ENCODE results near the gene SH3RF3. TPM values are rescaled to one million over a fixed set of nuclear protein-coding genes. Genes with fewer than 3 reads are reported as not detected.
A peak's percentile ranks its signal among the peaks of the same experiment; 100 is the strongest.

Gene SH3RF3
- total and polyA plus RNA-seq, 2 of the 13 experiments (the other 11 are each of a cell fraction or from before 2014, with no cell fraction given), result 0.04 TPM; not detected in 1

- TF ChIP-seq ZUFSP (CRISPR knock-in tag; IDR thresholded peaks at IDR 0.05; ENCODE audit: borderline replicate concordance) (no peak), ZNF260 (CRISPR knock-in tag; IDR thresholded peaks at IDR 0.05; ENCODE audit: borderline replicate concordance, low read depth) (no peak), ZFX (CRISPR knock-in tag; IDR thresholded peaks at IDR 0.05; ENCODE audit: low read depth) (no peak), NFYB (CRISPR knock-in tag; IDR thresholded peaks at IDR 0.05) (no peak), ZNF839 (CRISPR knock-in tag; IDR thresholded peaks at IDR 0.05; ENCODE audit: borderline replicate concordance) (no peak), ZNF383 (CRISPR knock-in tag; IDR thresholded peaks at IDR 0.05; ENCODE audit: borderline replicate concordance) (no peak), ZGPAT (CRISPR knock-in tag; IDR thresholded peaks at IDR 0.05) (peak; percentile 39; the same call in 1 of the 2 replicates), KLF13 (CRISPR knock-in tag; IDR thresholded peaks at IDR 0.05) (no peak), ARID4A (CRISPR knock-in tag; IDR thresholded peaks at IDR 0.05; ENCODE audit: borderline replicate concordance) (no peak; the same call in 1 of the 2 replicates), ZBTB37 (CRISPR knock-in tag; IDR thresholded peaks at IDR 0.05) (no peak)
- TF ChIP-seq, protein P1, sequence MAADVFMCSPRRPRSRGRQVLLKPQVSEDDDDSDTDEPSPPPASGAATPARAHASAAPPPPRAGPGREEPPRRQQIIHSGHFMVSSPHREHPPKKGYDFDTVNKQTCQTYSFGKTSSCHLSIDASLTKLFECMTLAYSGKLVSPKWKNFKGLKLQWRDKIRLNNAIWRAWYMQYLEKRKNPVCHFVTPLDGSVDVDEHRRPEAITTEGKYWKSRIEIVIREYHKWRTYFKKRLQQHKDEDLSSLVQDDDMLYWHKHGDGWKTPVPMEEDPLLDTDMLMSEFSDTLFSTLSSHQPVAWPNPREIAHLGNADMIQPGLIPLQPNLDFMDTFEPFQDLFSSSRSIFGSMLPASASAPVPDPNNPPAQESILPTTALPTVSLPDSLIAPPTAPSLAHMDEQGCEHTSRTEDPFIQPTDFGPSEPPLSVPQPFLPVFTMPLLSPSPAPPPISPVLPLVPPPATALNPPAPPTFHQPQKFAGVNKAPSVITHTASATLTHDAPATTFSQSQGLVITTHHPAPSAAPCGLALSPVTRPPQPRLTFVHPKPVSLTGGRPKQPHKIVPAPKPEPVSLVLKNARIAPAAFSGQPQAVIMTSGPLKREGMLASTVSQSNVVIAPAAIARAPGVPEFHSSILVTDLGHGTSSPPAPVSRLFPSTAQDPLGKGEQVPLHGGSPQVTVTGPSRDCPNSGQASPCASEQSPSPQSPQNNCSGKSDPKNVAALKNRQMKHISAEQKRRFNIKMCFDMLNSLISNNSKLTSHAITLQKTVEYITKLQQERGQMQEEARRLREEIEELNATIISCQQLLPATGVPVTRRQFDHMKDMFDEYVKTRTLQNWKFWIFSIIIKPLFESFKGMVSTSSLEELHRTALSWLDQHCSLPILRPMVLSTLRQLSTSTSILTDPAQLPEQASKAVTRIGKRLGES (CRISPR knock-in tag; IDR thresholded peaks at IDR 0.05; ENCODE audit: borderline replicate concordance), result no peak
- TF ChIP-seq, protein P2, sequence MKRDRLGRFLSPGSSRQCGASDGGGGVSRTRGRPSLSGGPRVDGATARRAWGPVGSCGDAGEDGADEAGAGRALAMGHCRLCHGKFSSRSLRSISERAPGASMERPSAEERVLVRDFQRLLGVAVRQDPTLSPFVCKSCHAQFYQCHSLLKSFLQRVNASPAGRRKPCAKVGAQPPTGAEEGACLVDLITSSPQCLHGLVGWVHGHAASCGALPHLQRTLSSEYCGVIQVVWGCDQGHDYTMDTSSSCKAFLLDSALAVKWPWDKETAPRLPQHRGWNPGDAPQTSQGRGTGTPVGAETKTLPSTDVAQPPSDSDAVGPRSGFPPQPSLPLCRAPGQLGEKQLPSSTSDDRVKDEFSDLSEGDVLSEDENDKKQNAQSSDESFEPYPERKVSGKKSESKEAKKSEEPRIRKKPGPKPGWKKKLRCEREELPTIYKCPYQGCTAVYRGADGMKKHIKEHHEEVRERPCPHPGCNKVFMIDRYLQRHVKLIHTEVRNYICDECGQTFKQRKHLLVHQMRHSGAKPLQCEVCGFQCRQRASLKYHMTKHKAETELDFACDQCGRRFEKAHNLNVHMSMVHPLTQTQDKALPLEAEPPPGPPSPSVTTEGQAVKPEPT (CRISPR knock-in tag; IDR thresholded peaks at IDR 0.05; ENCODE audit: low read depth), result no peak
Measured at GRCh38 chr2:109545828-109546713, 417.1 kb downstream of the SH3RF3 start (continued).
